Medulla oblongata (tissue), 1 donor: ENCODE data around the gene ATP2B2.

Experiments used
- DNase-seq: peaks from one replicate; pipeline ENCODE4 v3.0.0-alpha.2; 2015; ENCODE audit errors: extremely low spot score

Gene ATP2B2

GRCh38 chr3:10329495-10330015 is 175.8 kb downstream of the ATP2B2 start:
- peak; percentile 12 for DNase-seq

- no peak for DNase-seq
Observed at GRCh38 chr3:10328460-10329071, 176.8 kb downstream of the ATP2B2 start.

- no peak for DNase-seq
Observed at GRCh38 chr3:10327592-10327991, 177.8 kb downstream of the ATP2B2 start.

GRCh38 chr3:10322352-10322710 is 183.1 kb downstream of the ATP2B2 start:
- DNase-seq: no peak

- DNase-seq: no peak
Observed at GRCh38 chr3:10321630-10322351, 183.6 kb downstream of the ATP2B2 start.

GRCh38 chr3:10320320-10320677 is 185.1 kb downstream of the ATP2B2 start:
- no peak for DNase-seq

GRCh38 chr3:10319804-10320203 is 185.6 kb downstream of the ATP2B2 start:
- DNase-seq: no peak

- DNase-seq: no peak
Observed at GRCh38 chr3:10319251-10319650, 186.1 kb downstream of the ATP2B2 start.

GRCh38 chr3:10317961-10318350 is 187.4 kb downstream of the ATP2B2 start:
- no peak for DNase-seq

- DNase-seq: no peak
Observed at GRCh38 chr3:10317311-10317960, 187.9 kb downstream of the ATP2B2 start.

- peak; percentile 61 for DNase-seq
Observed at GRCh38 chr3:10315771-10316344, 189.5 kb downstream of the ATP2B2 start.

- no peak for DNase-seq
Observed at GRCh38 chr3:10315101-10315500, 190.3 kb downstream of the ATP2B2 start.

- no peak for DNase-seq
Observed at GRCh38 chr3:10312861-10313260, 192.5 kb downstream of the ATP2B2 start.

- no peak for DNase-seq
Observed at GRCh38 chr3:10312391-10312790, 193.0 kb downstream of the ATP2B2 start.

- no peak for DNase-seq
Observed at GRCh38 chr3:10311710-10312109, 193.7 kb downstream of the ATP2B2 start.

- no peak for DNase-seq
Observed at GRCh38 chr3:10310578-10310977, 194.8 kb downstream of the ATP2B2 start.

GRCh38 chr3:10309736-10310135 is 195.7 kb downstream of the ATP2B2 start:
- DNase-seq: no peak

- DNase-seq: no peak
Observed at GRCh38 chr3:10308678-10309077, 196.7 kb downstream of the ATP2B2 start.

GRCh38 chr3:10306156-10306555 is 199.2 kb downstream of the ATP2B2 start:
- no peak for DNase-seq

GRCh38 chr3:10305331-10305902 is 200.0 kb downstream of the ATP2B2 start:
- DNase-seq: no peak

GRCh38 chr3:10304905-10305304 is 200.5 kb downstream of the ATP2B2 start:
- no peak for DNase-seq

GRCh38 chr3:10303785-10304184 is 201.6 kb downstream of the ATP2B2 start:
- DNase-seq: no peak
